ENCODE results near the gene LAMB1.

- TF ChIP-seq ZNF232 (CRISPR knock-in tag; IDR thresholded peaks at IDR 0.05) = no peak
- no peak for TF ChIP-seq PREB (CRISPR knock-in tag; IDR thresholded peaks at IDR 0.05; ENCODE audit: borderline replicate concordance)
- no peak for TF ChIP-seq CTCF (IDR thresholded peaks at IDR 0.05)
- TF ChIP-seq HMGXB4 (CRISPR knock-in tag; IDR thresholded peaks at IDR 0.05) = no peak
Observed at GRCh38 chr7:108012499-108013430, 9.8 kb upstream of the LAMB1 start.
